HCT116 (cell line): Measurements from ENCODE around the gene RELCH. TPM values are rescaled to one million over a fixed set of nuclear protein-coding genes. Genes with fewer than 3 reads are reported as not detected.

ENCODE experiments used
- ATAC-seq: fragments of 200-7000 bp; cut with Tn5 transposase; 2 replicates; pipeline ENCODE4 v1.9.1; 2020; ENCODE audit warnings: mild to moderate bottlenecking, moderate library complexity
- BruUV-seq: library from RNA; stranded (reverse); fragments of 400-500 nt; replicated peaks from 2 replicates; lab custom pipeline; 2021; lab: Mats Ljungman, UMichigan
- CTCF ChIA-PET: fragments of 300-600 bp; sonication (Branson Sonifier 250); formaldehyde crosslinking; loops from one replicate; lab custom pipeline; 2021; ENCODE audit warnings: antibody characterized with exemption; lab: Charles Lee
- POLR2A ChIA-PET: fragments of 300-600, 350-600 bp; sonication (Branson Sonifier 250); formaldehyde crosslinking; loops from one replicate; lab custom pipeline; 2021; ENCODE audit warnings: antibody characterized with exemption; lab: Charles Lee
- RAD21 ChIA-PET, 2 experiments: fragments of 300-600 bp; sonication (Branson Sonifier 250); formaldehyde crosslinking; loops; one replicate each; lab custom pipeline; 2023; ENCODE audit warnings: low total read pairs in 2 of 2; ENCODE audit not compliant: uncharacterized antibody in 2 of 2, unreplicated experiment in 2 of 2, low non-redundant PET in 1 of 2; lab: Charles Lee
- DNase-seq: peaks from one replicate; pipeline ENCODE4 v3.0.0-alpha.2; 2010; ENCODE audit warnings: low read depth, low spot score
- H2AFZ ChIP-seq: fragments of 200-600 bp; shearing (Covaris generic), sonication (generic); 2 replicates; pipeline ENCODE4 v1.6.1; 2017; ENCODE audit warnings: low read depth, mixed run types, mixed read lengths, antibody characterized with exemption, low read length; ENCODE audit not compliant: poor library complexity, severe bottlenecking
- H3K27ac ChIP-seq: 2 replicates; pipeline ENCODE4 v1.5.1; 2012; ENCODE audit warnings: low read depth, low read length
- H3K27me3 ChIP-seq: fragments of 200-600 bp; sonication (generic); 2 replicates; pipeline ENCODE4 v1.6.1; 2016; ENCODE audit warnings: mixed run types, low read length, mixed read lengths; ENCODE audit not compliant: insufficient read depth
- H3K36me3 ChIP-seq, 2 experiments: fragments of 200-500 bp in 1 of 2; fragments of 200-600 bp in 1 of 2; sonication (Bioruptor generic) in 1 of 2; sonication (generic) in 1 of 2; 2 replicates each; pipeline versions ENCODE4 v1.5.1 to v1.6.1; 2014 to 2016; ENCODE audit warnings: low read length in 2 of 2, inconsistent platforms in 1 of 2, mixed read lengths in 1 of 2, mixed run types in 1 of 2; ENCODE audit not compliant: insufficient read depth in 2 of 2, control insufficient read depth in 1 of 2
- H3K4me1 ChIP-seq, 2 experiments: fragments of 200-600 bp in 1 of 2; sonication (generic) in 1 of 2; 2 replicates each; pipeline versions ENCODE4 v1.5.1 to v1.6.1; 2012 to 2017; ENCODE audit warnings: low read length in 2 of 2, inconsistent platforms in 1 of 2, mild to moderate bottlenecking in 1 of 2, mixed read lengths in 1 of 2, mixed run types in 1 of 2, moderate library complexity in 1 of 2; ENCODE audit not compliant: insufficient read depth in 2 of 2, control insufficient read depth in 1 of 2
- H3K4me2 ChIP-seq: fragments of 200-600 bp; sonication (generic); 2 replicates; pipeline ENCODE4 v1.6.1; 2017; ENCODE audit warnings: mixed run types, low read length, mixed read lengths
- H3K4me3 ChIP-seq, 2 experiments: fragments of 200-600 bp in 1 of 2; sonication (generic) in 1 of 2; replicated peaks in 1 of 2; 2 replicates each; pipeline ENCODE4 v1.5.1; 2011 to 2016; ENCODE audit warnings: low read length in 2 of 2, control low read depth in 1 of 2, low read depth in 1 of 2, mild to moderate bottlenecking in 1 of 2, mixed read lengths in 1 of 2, mixed run types in 1 of 2
- H3K79me2 ChIP-seq: fragments of 200-600 bp; sonication (generic); 2 replicates; pipeline ENCODE4 v1.6.1; 2017; ENCODE audit warnings: mild to moderate bottlenecking, mixed run types, low read length, moderate library complexity, mixed read lengths; ENCODE audit not compliant: insufficient read depth
- H3K9ac ChIP-seq: fragments of 200-600 bp; sonication (generic); 2 replicates; pipeline ENCODE4 v1.6.1; 2016; ENCODE audit warnings: low read length, mixed read lengths
- H3K9me2 ChIP-seq: fragments of 200-600 bp; sonication (generic), shearing (Covaris generic); 2 replicates; pipeline ENCODE4 v1.6.1; 2017; ENCODE audit warnings: mixed run types, mild to moderate bottlenecking, moderate library complexity; ENCODE audit not compliant: insufficient read depth
- H3K9me3 ChIP-seq, 2 experiments: fragments of 200-500 bp in 1 of 2; fragments of 200-600 bp in 1 of 2; sonication (Bioruptor generic) in 1 of 2; sonication (generic) in 1 of 2; 2 replicates each; pipeline ENCODE4 v1.6.1; 2014 to 2017; ENCODE audit warnings: low read length in 2 of 2, mixed read lengths in 2 of 2, inconsistent platforms in 1 of 2, low read depth in 1 of 2, mild to moderate bottlenecking in 1 of 2, mixed run types in 1 of 2, moderate library complexity in 1 of 2; ENCODE audit not compliant: control insufficient read depth in 1 of 2, insufficient read depth in 1 of 2
- H4K20me1 ChIP-seq: fragments of 200-600 bp; sonication (generic), shearing (Covaris generic); 2 replicates; pipeline ENCODE4 v1.6.1; 2017; ENCODE audit warnings: mixed run types, mild to moderate bottlenecking, moderate library complexity; ENCODE audit not compliant: insufficient read depth
- ATF3 ChIP-seq: IDR thresholded peaks from 2 replicates; pipeline ENCODE4 v1.6.1; 2012
- CTCF ChIP-seq, 3 experiments: fragments of 200-600 bp in 1 of 3; sonication (generic) in 1 of 3; IDR thresholded peaks in 2 of 3; conservative IDR thresholded peaks in 1 of 3; 2 replicates each; pipeline ENCODE4 v1.5.1; 2012 to 2017; ENCODE audit warnings: low read depth in 2 of 3, low read length in 2 of 3, antibody characterized with exemption in 1 of 3, borderline replicate concordance in 1 of 3, control low read depth in 1 of 3, mild to moderate bottlenecking in 1 of 3, mixed read lengths in 1 of 3, mixed run types in 1 of 3, moderate library complexity in 1 of 3; ENCODE audit not compliant: insufficient read depth in 1 of 3
- EGR1 ChIP-seq: IDR thresholded peaks from 2 replicates; pipeline ENCODE4 v1.6.1; 2012; ENCODE audit warnings: low read depth
- ELF1 ChIP-seq: IDR thresholded peaks from 2 replicates; pipeline ENCODE4 v1.6.1; 2012; ENCODE audit warnings: low read depth, borderline replicate concordance
- EZH2 ChIP-seq: fragments of 200-600 bp; sonication (generic); IDR thresholded peaks from 2 replicates; pipeline ENCODE4 v1.6.1; 2017; ENCODE audit warnings: antibody characterized with exemption, mixed run types
- EZH2phosphoT487 ChIP-seq: fragments of 200-600 bp; IDR thresholded peaks from 2 replicates; pipeline ENCODE4 v1.6.1; 2018; ENCODE audit warnings: antibody characterized with exemption, borderline replicate concordance
- FOSL1 ChIP-seq: IDR thresholded peaks from 2 replicates; pipeline ENCODE4 v1.6.1; 2012; ENCODE audit warnings: low read depth
- JUND ChIP-seq: IDR thresholded peaks from 2 replicates; pipeline ENCODE4 v1.6.1; 2012
- POLR2A ChIP-seq: IDR thresholded peaks from 2 replicates; pipeline ENCODE4 v1.7.0; 2011; ENCODE audit warnings: borderline replicate concordance; ENCODE audit not compliant: insufficient read depth, insufficient read length; ENCODE audit errors: extremely low read depth
- POLR2AphosphoS5 ChIP-seq: IDR thresholded peaks from 2 replicates; pipeline ENCODE4 v1.6.1; 2011; ENCODE audit warnings: mild to moderate bottlenecking, low read depth, low read length, moderate library complexity
- RAD21 ChIP-seq: IDR thresholded peaks from 2 replicates; pipeline ENCODE4 v1.6.1; 2012; ENCODE audit warnings: low read depth, mild to moderate bottlenecking
- REST ChIP-seq: IDR thresholded peaks from 2 replicates; pipeline ENCODE4 v1.6.1; 2012; ENCODE audit warnings: low read depth
- SIN3A ChIP-seq: IDR thresholded peaks from 2 replicates; pipeline ENCODE4 v1.6.1; 2012; ENCODE audit warnings: low read depth
- SP1 ChIP-seq: IDR thresholded peaks from 2 replicates; pipeline ENCODE4 v1.6.1; 2012; ENCODE audit warnings: low read depth
- SRF ChIP-seq: IDR thresholded peaks from 2 replicates; pipeline ENCODE4 v1.6.1; 2012; ENCODE audit warnings: low read depth
- YY1 ChIP-seq: IDR thresholded peaks from 2 replicates; pipeline ENCODE4 v1.6.1; 2011; ENCODE audit warnings: low read length, low read depth, moderate library complexity, mild to moderate bottlenecking; ENCODE audit not compliant: insufficient replicate concordance; ENCODE audit errors: extremely low read depth
- ZBTB33 ChIP-seq: IDR thresholded peaks from 2 replicates; pipeline ENCODE4 v1.6.1; 2011; ENCODE audit warnings: mild to moderate bottlenecking, low read length, moderate library complexity; ENCODE audit not compliant: insufficient replicate concordance; ENCODE audit errors: extremely low read depth
- ZFX ChIP-seq: fragments of 450-650 bp; IDR thresholded peaks from 2 replicates; pipeline ENCODE4 v1.6.1; 2017
- intact Hi-C: fragments of 100-400 bp; cut with micrococcal nuclease; formaldehyde crosslinking; loops from 2 replicates; pipeline ENCODE4 v1.10.0; 2022
- total RNA-seq: library from RNA; stranded (reverse); gene quantifications from one replicate; pipeline ENCODE4 v1.2.1, GENCODE V29; 2021; ENCODE audit not compliant: unreplicated experiment
- TF ChIP-seq, protein P1 (sequence below): IDR thresholded peaks from 2 replicates; pipeline ENCODE4 v1.6.1; 2012

The RELCH gene
- total RNA-seq, 1 experiment from 2014 or later = 17.4 TPM

DNA sequence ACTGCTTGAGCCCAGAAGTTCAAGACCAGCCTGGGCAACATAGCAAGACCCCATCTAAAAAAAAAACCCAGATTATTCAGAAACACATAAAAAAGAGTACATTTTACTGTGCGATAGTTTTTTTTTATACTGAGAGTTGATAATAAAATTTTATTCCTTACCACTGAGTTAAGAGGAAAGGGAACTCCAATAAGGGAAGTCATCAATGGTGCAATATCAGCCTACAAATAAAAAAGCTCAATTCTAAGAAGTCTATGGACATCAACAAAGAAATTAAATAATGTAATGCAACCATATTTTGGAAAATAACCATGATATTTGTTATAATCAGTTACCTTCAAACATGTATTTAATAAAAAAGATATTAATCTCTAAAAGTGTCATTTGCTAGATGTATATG, 46.8 kb upstream of the RELCH start:
- Histone ChIP-seq H3K4me3 (no peak overlapping the region), H3K27ac (no peak overlapping the region), H3K36me3 (no peaks in the 10 kb centered on the region; a peak in 2 of 4 replicates), H3K27me3 (no peaks in the 10 kb centered on the region), H4K20me1 (no peaks in the 10 kb centered on the region), H3K79me2 (no peaks in the 10 kb centered on the region), H3K9me2 (no peaks in the 10 kb centered on the region), H3K4me2 (no peak overlapping the region), H3K9me3 (no peaks in the 10 kb centered on the region), H3K4me1 (no peaks in the 10 kb centered on the region)
- ATAC-seq (no peak), DNase-seq (no peak)
- intact Hi-C loops = no loop called here
- CTCF ChIA-PET = no interaction called here
- RAD21 ChIA-PET = no interaction called here
- no peak for TF ChIP-seq POLR2A
- TF ChIP-seq SP1 = no peak
- no peak for TF ChIP-seq REST
- TF ChIP-seq SIN3A = no peak
- no peak for TF ChIP-seq POLR2AphosphoS5
- no peak for TF ChIP-seq YY1
- TF ChIP-seq CTCF (IDR thresholded peaks at IDR 0.05 in 2 of 3, conservative IDR thresholded peaks at IDR 0.05 in 1 of 3; ENCODE audit: borderline replicate concordance in 1 of 3, insufficient read depth in 1 of 3, low read depth in 2 of 3, low read length in 2 of 3) = no peak
- no peak for TF ChIP-seq SRF
- TF ChIP-seq EZH2phosphoT487 = no peak
- no peak for TF ChIP-seq JUND
- TF ChIP-seq EZH2 = no peak
- no peak for TF ChIP-seq ATF3
- no peak for TF ChIP-seq RAD21
- TF ChIP-seq ELF1 = no peak
- TF ChIP-seq, protein P1, sequence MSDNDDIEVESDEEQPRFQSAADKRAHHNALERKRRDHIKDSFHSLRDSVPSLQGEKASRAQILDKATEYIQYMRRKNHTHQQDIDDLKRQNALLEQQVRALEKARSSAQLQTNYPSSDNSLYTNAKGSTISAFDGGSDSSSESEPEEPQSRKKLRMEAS = no peak
- no peak for TF ChIP-seq ZBTB33
- TF ChIP-seq ZFX = no peak
- TF ChIP-seq FOSL1 = no peak
- TF ChIP-seq EGR1 = no peak
- TF ChIP-seq, all 23 proteins: peak for 0
- POLR2A ChIA-PET = no interaction called here
- Histone ChIP-seq H3K9ac (no peak overlapping the region), H2AFZ (no peak overlapping the region)
- BruUV-seq = no TSS peak
